Skin of body (tissue), 2 donors: ENCODE results near the gene ZPBP. TPM values are rescaled to one million over a fixed set of nuclear protein-coding genes. Genes with fewer than 3 reads are reported as not detected.
"Not testable (repeated sequence)": the region's sequence is repeated elsewhere in the genome, so short reads cannot be mapped to it uniquely, and the experiment has no call there.

ENCODE experiments used
- DNase-seq: peaks from one replicate; lab custom pipeline; 2025; lab: John Stamatoyannopoulos, UW
- total RNA-seq: library from RNA; depleted of rRNA; stranded (reverse); fragments of >200 nt; gene quantifications from one replicate; pipeline ENCODE4 v1.2.3, GENCODE V29; 2014

ZPBP gene
- total RNA-seq, 1 donor from 2014 or later, result not detected

GRCh38 chr7:50041165-50041564, 51.9 kb downstream of the ZPBP start:
- not testable (repeated sequence) for DNase-seq

- DNase-seq, result no peak
Observed at GRCh38 chr7:50037086-50037485, 56.0 kb downstream of the ZPBP start.

DNA sequence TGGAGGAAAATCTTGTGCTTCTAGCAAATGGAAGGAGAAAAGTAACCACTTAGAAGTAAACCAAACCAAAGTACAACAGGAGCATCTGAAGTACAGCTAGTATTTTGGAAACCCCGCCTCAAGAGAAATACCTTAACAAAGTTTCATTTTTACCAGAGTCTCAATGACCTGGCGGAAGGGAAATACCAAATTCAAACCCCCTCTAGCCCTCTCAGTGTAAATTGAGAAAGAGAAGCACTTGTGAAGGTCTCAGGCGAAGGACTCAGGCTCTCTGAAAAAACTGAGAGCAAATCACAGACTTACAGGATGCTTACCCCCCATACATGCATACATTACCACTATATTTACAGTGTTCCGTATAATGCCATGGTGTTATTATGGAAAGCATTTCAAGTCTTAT, 70.1 kb downstream of the ZPBP start:
- DNase-seq, result no peak

DNA sequence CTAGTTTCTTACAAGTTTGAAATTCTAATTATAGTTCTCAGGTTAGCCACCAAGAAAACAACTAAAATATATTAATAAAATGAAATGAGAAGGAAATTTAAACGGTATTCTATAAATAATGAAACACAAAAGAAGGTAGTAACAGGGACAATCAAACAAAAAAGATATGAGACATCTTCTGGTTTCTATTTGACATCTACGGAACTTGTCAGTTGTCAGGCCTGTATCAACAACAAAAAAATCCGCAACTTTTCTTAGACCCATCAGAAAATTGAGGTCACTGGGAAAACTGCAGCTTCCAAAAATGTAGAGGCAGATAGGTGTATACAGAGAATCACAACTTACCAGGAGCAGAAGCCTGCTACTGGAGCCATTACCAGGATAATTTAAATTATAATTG, 70.6 kb downstream of the ZPBP start:
- no peak for DNase-seq

- DNase-seq, result no peak
Observed at GRCh38 chr7:49995681-49996080, 97.4 kb downstream of the ZPBP start.

DNA sequence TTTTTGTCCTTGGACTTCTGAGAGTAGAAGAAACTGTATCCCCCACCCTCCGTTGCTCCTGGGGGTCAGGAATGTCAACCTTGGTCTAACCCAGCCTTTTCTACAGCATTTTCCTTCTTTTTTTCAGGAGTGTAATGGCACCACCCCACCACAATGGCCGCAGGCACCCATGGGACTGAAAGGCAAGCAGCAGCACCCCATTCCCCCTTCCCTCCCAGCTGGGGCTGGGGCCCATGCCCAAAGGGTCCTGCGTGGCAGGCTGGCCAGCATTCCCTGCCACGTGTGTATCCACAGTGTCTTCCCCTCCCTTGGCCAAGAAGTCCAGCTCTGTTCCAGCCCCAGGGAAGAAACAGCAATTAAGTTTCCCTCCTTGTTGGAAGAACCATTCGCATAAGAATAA, 106.9 kb downstream of the ZPBP start:
- DNase-seq, result no peak

- DNase-seq, result no peak
Observed at GRCh38 chr7:49980465-49980864, 112.6 kb downstream of the ZPBP start.

DNA sequence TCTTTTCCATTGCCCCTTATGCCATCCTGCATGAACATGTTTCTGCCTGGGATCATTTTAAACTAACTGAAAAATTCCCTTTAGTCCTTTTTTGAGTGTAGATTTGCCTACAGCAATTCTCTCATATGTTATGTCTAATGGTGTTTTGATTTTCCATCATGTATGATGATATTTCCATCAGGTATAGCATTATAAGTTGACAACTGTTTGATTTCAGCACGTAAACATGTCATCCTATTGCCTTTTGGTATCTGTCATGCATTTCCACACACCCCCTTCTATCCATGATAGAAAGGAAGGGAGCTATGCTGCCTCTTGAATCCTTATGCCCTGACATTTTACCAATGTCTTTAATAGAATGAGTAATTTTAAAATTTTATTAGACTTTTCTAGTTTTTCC, 116.8 kb downstream of the ZPBP start:
- no peak for DNase-seq

- DNase-seq, result no peak
Observed at GRCh38 chr7:49974035-49974434, 119.0 kb downstream of the ZPBP start.

- no peak for DNase-seq
Observed at GRCh38 chr7:49937608-49938007, 155.4 kb downstream of the ZPBP start.

GRCh38 chr7:49931627-49932026, 161.4 kb downstream of the ZPBP start:
- no peak for DNase-seq

DNA sequence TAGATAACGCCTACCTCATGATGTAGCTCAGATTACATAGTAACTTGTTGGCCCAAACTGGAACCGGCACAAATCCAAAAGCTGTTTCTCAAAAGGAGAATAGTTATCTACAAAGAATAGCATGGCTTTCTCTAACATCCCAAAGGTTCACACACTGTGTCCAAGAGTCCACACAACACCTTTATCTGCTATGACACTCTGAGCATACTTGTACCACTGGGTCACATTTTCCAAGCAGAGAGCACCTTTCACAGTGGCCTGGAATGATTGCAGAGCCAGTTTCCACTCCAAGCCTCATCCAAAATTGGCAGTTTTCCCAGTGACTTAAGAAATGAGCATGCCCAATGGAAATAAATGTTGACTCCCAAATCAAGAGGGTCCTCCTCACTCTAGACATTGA, 164.3 kb downstream of the ZPBP start:
- no peak for DNase-seq

DNA sequence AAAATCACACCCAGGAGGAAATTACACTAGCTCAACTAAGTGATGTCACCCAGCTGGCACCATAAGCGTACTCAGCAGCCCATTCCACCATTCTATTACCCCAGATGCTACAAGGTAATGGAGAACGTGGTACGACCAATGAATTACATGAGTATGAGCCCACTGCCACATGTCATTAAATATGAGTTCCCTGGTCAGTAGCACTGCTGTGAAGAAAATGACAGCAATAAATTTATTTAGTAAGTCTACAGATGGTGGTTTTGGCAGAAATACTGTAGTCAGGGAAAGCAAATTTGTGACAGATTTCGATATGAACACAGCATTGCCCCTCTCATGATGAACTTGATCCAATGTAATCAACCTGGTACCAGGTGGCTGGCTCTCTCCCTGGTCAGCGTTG, 165.4 kb downstream of the ZPBP start:
- DNase-seq, result no peak

DNA sequence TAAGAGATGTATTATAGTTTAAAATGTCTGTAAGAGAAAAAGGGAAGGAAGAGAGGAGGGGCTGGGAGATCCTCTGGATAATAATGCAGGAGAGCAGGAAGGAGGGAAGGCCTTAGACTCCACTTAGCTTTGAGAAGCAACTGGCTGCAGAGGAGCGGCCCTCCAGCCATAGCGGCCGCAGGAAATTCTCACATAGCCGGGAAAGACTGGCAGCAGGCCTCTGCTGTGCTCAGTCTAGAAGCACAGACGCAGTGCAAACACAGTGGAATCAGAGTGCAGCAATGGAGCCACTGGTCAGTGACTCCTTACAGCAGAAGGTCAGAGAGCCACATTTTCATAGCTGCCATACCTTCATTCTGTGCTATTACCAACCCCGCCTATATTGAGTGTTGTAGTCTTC, 166.3 kb downstream of the ZPBP start:
- DNase-seq, result no peak

DNA sequence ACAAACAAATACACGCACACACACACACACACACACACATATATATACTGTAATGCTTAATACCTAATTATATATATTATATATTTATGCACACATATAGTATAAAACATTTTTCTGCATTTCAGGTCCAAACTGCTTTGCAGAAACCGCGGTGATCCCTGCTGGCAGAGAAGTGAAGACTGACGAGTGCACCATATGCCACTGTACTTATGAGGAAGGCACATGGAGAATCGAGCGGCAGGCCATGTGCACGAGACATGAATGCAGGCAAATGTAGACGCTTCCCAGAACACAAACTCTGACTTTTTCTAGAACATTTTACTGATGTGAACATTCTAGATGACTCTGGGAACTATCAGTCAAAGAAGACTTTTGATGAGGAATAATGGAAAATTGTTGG, 181.1 kb downstream of the ZPBP start:
- DNase-seq, result no peak

GRCh38 chr7:49894543-49894942, 198.5 kb downstream of the ZPBP start:
- DNase-seq, result no peak

GRCh38 chr7:49893131-49893530, 199.9 kb downstream of the ZPBP start:
- DNase-seq, result no peak

- DNase-seq, result no peak
Observed at GRCh38 chr7:49892481-49892880, 200.6 kb downstream of the ZPBP start.

Other genes starting within 250 kb of the ZPBP start
- gene IKZF1, start 211.5 kb upstream of the ZPBP start, total RNA-seq, result 6.5 TPM